Testis (tissue), 2 donors: ENCODE measurements around the gene ANXA6.

ENCODE experiments used
- CTCF ChIP-seq, 3 experiments: fragments of 450-650 bp in 2 of 3; fragments of 200-600 bp in 1 of 3; sonication (generic) in 1 of 3; IDR thresholded peaks; one replicate each; pipeline ENCODE4 v1.5.1; 2016 to 2019; ENCODE audit warnings: antibody characterized with exemption in 3 of 3, mild to moderate bottlenecking in 2 of 3, moderate library complexity in 1 of 3
- POLR2A ChIP-seq: fragments of 450-650 bp; IDR thresholded peaks from one replicate; pipeline ENCODE4 v1.6.1; 2017; ENCODE audit warnings: antibody characterized with exemption, mild to moderate bottlenecking, moderate library complexity

GRCh38 chr5:151202381-151203139 is 45.0 kb upstream of the ANXA6 start:
- no peak for TF ChIP-seq CTCF (IDR thresholded peaks at IDR 0.05)
- TF ChIP-seq POLR2A, result no peak
